CD4-positive, alpha-beta T cell (primary cell): ENCODE data around the gene COX5B. TPM values are rescaled to one million over a fixed set of nuclear protein-coding genes. Genes with fewer than 3 reads are reported as not detected.
"Not testable (repeated sequence)": the region's sequence is repeated elsewhere in the genome, so short reads cannot be mapped to it uniquely, and the experiment has no call there.

Experiments used
- ATAC-seq: fragments of 200-7000 bp; cut with Tn5 transposase; one replicate; pipeline ENCODE4 v1.10.0; 2022; ENCODE audit warnings: mild to moderate bottlenecking; ENCODE audit not compliant: poor library complexity
- CTCF ChIA-PET: fragments of 350-600 bp; sonication (Branson Sonifier 250); formaldehyde crosslinking; loops from one replicate; lab custom pipeline; 2021; ENCODE audit warnings: antibody characterized with exemption, inconsistent platforms; lab: Charles Lee
- POLR2A ChIA-PET: fragments of 350-600 bp; sonication (Branson Sonifier 250); formaldehyde crosslinking; loops from one replicate; lab custom pipeline; 2021; ENCODE audit warnings: antibody characterized with exemption, inconsistent platforms; lab: Charles Lee
- DNase-seq, 14 experiments: peaks; one replicate each; pipeline ENCODE4 v3.0.0-alpha.2; 2013 to 2020; ENCODE audit warnings: mixed read lengths in 2 of 14
- H3K27ac ChIP-seq, 2 donors: one replicate each; pipeline versions ENCODE4 v1.5.1 to v1.7.0; 2013; ENCODE audit warnings: low read length in 2 of 2, low read depth in 1 of 2, mild to moderate bottlenecking in 1 of 2
- H3K27me3 ChIP-seq, 2 experiments: 1 replicate in 1 of 2; 2 replicates in 1 of 2; pipeline versions ENCODE4 v1.6.1 to v1.7.0; 2013; ENCODE audit warnings: low read length in 2 of 2, control low read depth in 1 of 2, mild to moderate bottlenecking in 1 of 2, moderate library complexity in 1 of 2; ENCODE audit not compliant: insufficient read depth in 2 of 2, control insufficient read depth in 1 of 2
- H3K36me3 ChIP-seq: one replicate; pipeline ENCODE4 v1.6.1; 2013; ENCODE audit warnings: low read length, control low read depth; ENCODE audit not compliant: insufficient read depth
- H3K4me1 ChIP-seq: one replicate; pipeline ENCODE4 v1.6.1; 2013; ENCODE audit warnings: low read length, control low read depth; ENCODE audit not compliant: insufficient read depth
- H3K4me3 ChIP-seq: one replicate; pipeline ENCODE4 v1.5.1; 2013; ENCODE audit warnings: mild to moderate bottlenecking, low read length, moderate library complexity
- H3K9me3 ChIP-seq, 2 experiments: 1 replicate in 1 of 2; 2 replicates in 1 of 2; pipeline versions ENCODE4 v1.6.1 to v1.7.0; 2013; ENCODE audit warnings: low read length in 2 of 2, mild to moderate bottlenecking in 2 of 2, control low read depth in 1 of 2, moderate library complexity in 1 of 2; ENCODE audit not compliant: control insufficient read depth in 1 of 2, insufficient read depth in 1 of 2
- H3K27ac Mint-ChIP-seq: one replicate; pipeline ENCODE4 v1.8.0; 2020; ENCODE audit warnings: mixed read lengths
- H3K27me3 Mint-ChIP-seq: one replicate; pipeline ENCODE4 v1.8.0; 2021; ENCODE audit warnings: mixed read lengths
- H3K36me3 Mint-ChIP-seq: one replicate; pipeline ENCODE4 v1.8.0; 2021; ENCODE audit warnings: low read depth, mixed read lengths
- H3K4me1 Mint-ChIP-seq: one replicate; pipeline ENCODE4 v1.8.0; 2021; ENCODE audit warnings: low read depth, mixed read lengths
- H3K4me3 Mint-ChIP-seq: one replicate; pipeline ENCODE4 v1.8.0; 2020; ENCODE audit warnings: mild to moderate bottlenecking, mixed read lengths
- H3K9me3 Mint-ChIP-seq: one replicate; pipeline ENCODE4 v1.8.0; 2020; ENCODE audit warnings: mixed read lengths
- CTCF ChIP-seq: fragments of 200-600 bp; IDR thresholded peaks from one replicate; pipeline ENCODE4 v1.8.0; 2022; ENCODE audit warnings: antibody characterized with exemption, mild to moderate bottlenecking
- intact Hi-C, 2 experiments: fragments of 100-400 bp; cut with DNase I in 1 of 2; cut with micrococcal nuclease in 1 of 2; formaldehyde crosslinking; loops; one replicate each; pipeline versions ENCODE4 v1.15.1 to v1.9.0; 2023 to 2025; cut with DNase I, micrococcal nuclease
- total RNA-seq, 174 experiments: library from RNA in 2 of 174; stranded (reverse) in 2 of 174; gene quantifications; one replicate each; pipeline ENCODE4 v1.2.3 and lab custom pipeline; 2021 to 2026

COX5B gene
- total RNA-seq, 2 experiments from 2014 or later = 112 to 121 TPM

DNA sequence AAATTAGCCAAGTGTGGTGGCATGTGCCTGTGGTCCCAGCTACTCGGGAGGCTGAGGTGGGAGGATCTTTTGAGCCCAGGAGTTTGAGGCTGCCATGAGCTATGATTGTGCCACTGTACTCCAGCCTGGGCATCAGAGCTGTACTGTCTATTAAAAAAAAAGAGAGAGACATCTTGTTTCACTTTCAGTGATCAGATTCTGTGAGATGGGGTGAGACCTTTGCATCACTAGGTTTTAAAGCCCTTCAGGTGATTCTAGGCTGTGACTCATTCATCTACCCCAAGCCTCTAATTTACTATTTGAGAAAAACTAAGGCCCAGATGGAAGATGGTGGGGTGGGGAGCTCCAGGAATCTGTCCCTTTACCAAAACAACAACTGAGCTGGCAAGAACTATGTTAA, 30.8 kb downstream of the COX5B start:
- Histone ChIP-seq H3K9me3 (no peaks in the 10 kb centered on the region), H3K4me1 (no peaks in the 10 kb centered on the region), H3K27ac (no peak overlapping the region), H3K36me3 (no peaks in the 10 kb centered on the region), H3K4me3 (no peak overlapping the region), H3K27me3 (no peaks in the 10 kb centered on the region)
- H3K27me3 Mint-ChIP-seq = no peaks in the 10 kb centered on the region
- ATAC-seq (no peak), DNase-seq (no peak)
- intact Hi-C loops = no loop called here
- no peak overlapping the region for H3K27ac Mint-ChIP-seq
- no peaks in the 10 kb centered on the region for H3K9me3 Mint-ChIP-seq
- no peaks in the 10 kb centered on the region for H3K4me1 Mint-ChIP-seq
- ChIA-PET POLR2A (no interaction called here), CTCF (no interaction called here)
- no peak for TF ChIP-seq CTCF
- H3K36me3 Mint-ChIP-seq = no peaks in the 10 kb centered on the region
- H3K4me3 Mint-ChIP-seq = no peak overlapping the region

DNA sequence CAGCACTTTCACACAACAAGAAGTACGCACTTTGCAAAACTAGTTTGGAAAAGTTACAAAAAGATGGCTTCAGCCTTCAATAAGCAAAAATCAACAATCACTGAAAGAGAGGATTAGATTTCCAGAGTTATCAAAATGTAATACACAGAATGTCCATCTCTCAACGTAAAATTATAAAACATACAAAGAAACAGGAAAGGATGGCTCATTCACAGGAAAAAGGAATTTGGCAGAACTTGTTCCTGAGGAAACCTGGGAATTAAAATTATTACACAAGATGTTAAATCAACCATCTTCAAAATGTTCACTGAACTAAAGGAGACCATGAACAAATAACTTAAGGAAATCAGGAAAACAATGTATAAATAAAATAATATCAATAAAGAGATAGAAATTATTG, 31.6 kb downstream of the COX5B start:
- Histone ChIP-seq H3K27me3 (no peaks in the 10 kb centered on the region), H3K9me3 (no peaks in the 10 kb centered on the region), H3K36me3 (no peaks in the 10 kb centered on the region), H3K4me1 (no peaks in the 10 kb centered on the region), H3K4me3 (no peak overlapping the region), H3K27ac (no peak overlapping the region)
- POLR2A ChIA-PET = no interaction called here
- CTCF ChIA-PET = no interaction called here
- no peak overlapping the region for H3K27ac Mint-ChIP-seq
- intact Hi-C loops = no loop called here
- H3K36me3 Mint-ChIP-seq = no peaks in the 10 kb centered on the region
- no peak for DNase-seq
- H3K27me3 Mint-ChIP-seq = no peaks in the 10 kb centered on the region
- no peak for ATAC-seq
- TF ChIP-seq CTCF = no peak
- no peak overlapping the region for H3K4me3 Mint-ChIP-seq
- H3K9me3 Mint-ChIP-seq = no peaks in the 10 kb centered on the region
- no peaks in the 10 kb centered on the region for H3K4me1 Mint-ChIP-seq

- H3K4me3 ChIP-seq = no peak overlapping the region
- ATAC-seq (no peak), DNase-seq (no peak)
- ChIA-PET CTCF (interaction anchor here (0.6 kb wide), 1 partner anchor 96 kb away, joined by 3 read pairs; no protein-coding TSS in a partner anchor), POLR2A (no interaction called here)
- Mint-ChIP-seq H3K4me1 (no peaks in the 10 kb centered on the region), H3K27ac (no peak overlapping the region), H3K36me3 (no peaks in the 10 kb centered on the region), H3K27me3 (no peaks in the 10 kb centered on the region), H3K4me3 (no peak overlapping the region), H3K9me3 (no peaks in the 10 kb centered on the region)
- H3K9me3 ChIP-seq = no peaks in the 10 kb centered on the region
- H3K4me1 ChIP-seq = no peaks in the 10 kb centered on the region
- no peak overlapping the region for H3K27ac ChIP-seq
- intact Hi-C loops = no loop called here
- no peaks in the 10 kb centered on the region for H3K36me3 ChIP-seq
- TF ChIP-seq CTCF = no peak
- H3K27me3 ChIP-seq = no peaks in the 10 kb centered on the region
These were observed 32.4 kb downstream of the COX5B start for GRCh38 chr2:97678298-97678697.

DNA sequence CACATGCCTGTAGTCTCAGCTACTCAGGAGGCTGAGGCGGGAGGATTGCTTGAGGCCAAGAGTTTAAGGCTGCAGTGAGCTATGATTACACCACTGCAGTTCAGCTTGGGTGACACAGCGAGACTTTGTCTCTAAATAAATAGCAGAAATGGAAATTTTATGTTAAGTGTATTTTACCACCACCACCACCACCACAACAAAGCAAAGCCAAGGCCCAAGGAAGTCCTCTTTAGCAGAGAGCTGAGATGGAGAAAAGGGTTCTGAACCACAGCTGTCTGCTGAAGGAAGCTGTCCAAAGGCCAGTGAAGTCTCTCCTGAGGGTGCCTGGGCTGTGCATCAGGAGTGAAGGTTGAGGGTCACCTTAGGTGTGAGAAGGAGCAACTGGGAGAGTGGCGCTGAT, 41.4 kb downstream of the COX5B start:
- H3K4me1 Mint-ChIP-seq, ATAC-seq, H3K4me3 ChIP-seq, H3K36me3 ChIP-seq, intact Hi-C loops, DNase-seq, H3K9me3 ChIP-seq, H3K27ac Mint-ChIP-seq, H3K36me3 Mint-ChIP-seq, H3K27me3 Mint-ChIP-seq, H3K27me3 ChIP-seq, H3K4me3 Mint-ChIP-seq, H3K27ac ChIP-seq, POLR2A ChIA-PET, H3K9me3 Mint-ChIP-seq, H3K4me1 ChIP-seq: not testable (repeated sequence)
- CTCF ChIA-PET = interaction anchor here (1.4 kb wide), 1 partner anchor 96 kb away, joined by 5 read pairs; no protein-coding TSS in a partner anchor
